ENCODE measurements around the gene GSDME.
"Not testable (repeated sequence)": the region's sequence is repeated elsewhere in the genome, so short reads cannot be mapped to it uniquely, and the experiment has no call there.

GSDME gene

GRCh38 chr7:24740871-24741270 lies 16.4 kb downstream of the GSDME start:
- FAIRE-seq = no peak

- FAIRE-seq = no peak
These were observed 18.0 kb downstream of the GSDME start for GRCh38 chr7:24739306-24739705.

- FAIRE-seq = no peak
These were observed 18.7 kb downstream of the GSDME start for GRCh38 chr7:24738577-24738976.

GRCh38 chr7:24737281-24737680 lies 20.0 kb downstream of the GSDME start:
- FAIRE-seq = no peak

- not testable (repeated sequence) for FAIRE-seq
These were observed 21.7 kb downstream of the GSDME start for GRCh38 chr7:24735594-24735993.

GRCh38 chr7:24734306-24734705 lies 23.0 kb downstream of the GSDME start:
- FAIRE-seq = no peak

GRCh38 chr7:24733414-24734060 lies 23.7 kb downstream of the GSDME start:
- FAIRE-seq = no peak

- no peak for FAIRE-seq
These were observed 24.4 kb downstream of the GSDME start for GRCh38 chr7:24732646-24733413.

GRCh38 chr7:24731313-24731712 lies 26.0 kb downstream of the GSDME start:
- no peak for FAIRE-seq

- FAIRE-seq = no peak
These were observed 27.3 kb downstream of the GSDME start for GRCh38 chr7:24730018-24730369.

GRCh38 chr7:24729365-24730017 lies 27.8 kb downstream of the GSDME start:
- no peak for FAIRE-seq

- no peak for FAIRE-seq
These were observed 28.5 kb downstream of the GSDME start for GRCh38 chr7:24728503-24729364.

- FAIRE-seq = no peak
These were observed 29.2 kb downstream of the GSDME start for GRCh38 chr7:24728121-24728500.

- no peak for FAIRE-seq
These were observed 29.8 kb downstream of the GSDME start for GRCh38 chr7:24727154-24728120.

- no peak for FAIRE-seq
These were observed 31.6 kb downstream of the GSDME start for GRCh38 chr7:24725554-24726241.

GRCh38 chr7:24724451-24725190 lies 32.6 kb downstream of the GSDME start:
- FAIRE-seq = no peak

- FAIRE-seq = no peak
These were observed 34.1 kb downstream of the GSDME start for GRCh38 chr7:24723178-24723530.

- no peak for FAIRE-seq
These were observed 34.7 kb downstream of the GSDME start for GRCh38 chr7:24722386-24723177.

- FAIRE-seq = no peak
These were observed 35.7 kb downstream of the GSDME start for GRCh38 chr7:24721481-24722001.

- no peak for FAIRE-seq
These were observed 37.0 kb downstream of the GSDME start for GRCh38 chr7:24720283-24720682.

Data from TTC549 (cell line).